ENCODE results near the gene RELN. TPM values are rescaled to one million over a fixed set of nuclear protein-coding genes. Genes with fewer than 3 reads are reported as not detected.

Gene RELN
- total RNA-seq, 1 experiment from 2014 or later: 0.03 TPM

DNA sequence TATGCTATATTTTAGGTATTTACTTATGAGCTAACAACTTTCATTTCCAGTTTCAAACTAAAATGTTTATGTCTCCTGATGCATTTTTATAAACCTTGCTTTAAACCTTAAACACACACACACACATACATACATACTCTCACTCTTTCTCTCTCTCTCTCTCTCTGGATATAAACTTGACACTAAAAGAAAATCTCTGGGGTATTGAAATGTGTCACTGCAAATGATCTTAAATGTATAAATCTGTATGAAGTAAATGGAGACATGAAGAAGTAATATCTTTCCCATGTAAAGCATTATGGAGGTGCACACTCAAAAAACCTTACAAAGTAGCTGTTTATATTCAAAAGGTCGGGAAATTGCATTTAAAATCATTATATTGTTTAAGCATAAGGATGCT, 37.0 kb downstream of the RELN start:
- no peak for DNase-seq (ENCODE audit: low spot score)
- in situ Hi-C loops (cut with HindIII; ENCODE audit: low sequenced_read_pairs): no loop called here

DNA sequence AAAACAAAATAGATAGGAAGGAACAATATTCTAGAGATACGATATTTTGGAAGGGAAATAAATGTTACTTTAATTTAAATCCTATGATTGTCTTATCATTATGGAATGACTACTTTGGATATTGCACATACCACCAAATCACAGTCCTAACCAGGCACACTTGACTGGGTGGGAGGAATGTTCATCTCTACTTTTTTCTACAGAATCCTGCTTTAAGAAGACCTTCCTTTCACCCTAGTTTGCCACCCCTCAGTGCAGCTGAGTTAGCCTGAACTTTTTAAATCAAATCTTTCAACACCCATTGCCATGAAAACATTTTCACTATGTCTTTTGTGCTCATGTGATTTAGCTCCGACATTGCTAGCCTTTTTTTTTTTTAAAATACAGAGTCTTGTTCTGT, 38.1 kb downstream of the RELN start:
- DNase-seq (ENCODE audit: low spot score): no peak
- in situ Hi-C loops (cut with HindIII; ENCODE audit: low sequenced_read_pairs): no loop called here

DNA sequence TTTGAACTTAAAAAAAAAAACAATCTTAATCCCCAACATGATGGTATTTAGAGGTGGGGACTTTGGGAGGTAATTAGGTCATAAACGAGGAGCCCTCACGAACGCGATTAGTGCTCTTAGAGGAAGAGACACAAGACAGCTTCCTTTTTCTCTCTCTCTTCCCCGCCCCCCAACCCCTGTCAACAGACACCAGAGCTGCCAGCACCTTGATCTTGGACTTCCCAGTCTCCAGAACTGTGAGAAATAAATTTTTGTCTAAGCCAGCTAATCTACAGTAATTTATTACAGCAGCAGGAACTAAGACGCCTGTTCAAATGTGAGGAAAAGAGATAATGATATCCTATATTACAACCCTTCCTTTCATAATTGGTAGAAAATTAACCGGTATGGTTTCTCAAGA, 40.1 kb downstream of the RELN start:
- in situ Hi-C loops (cut with HindIII; ENCODE audit: low sequenced_read_pairs): no loop called here

DNA sequence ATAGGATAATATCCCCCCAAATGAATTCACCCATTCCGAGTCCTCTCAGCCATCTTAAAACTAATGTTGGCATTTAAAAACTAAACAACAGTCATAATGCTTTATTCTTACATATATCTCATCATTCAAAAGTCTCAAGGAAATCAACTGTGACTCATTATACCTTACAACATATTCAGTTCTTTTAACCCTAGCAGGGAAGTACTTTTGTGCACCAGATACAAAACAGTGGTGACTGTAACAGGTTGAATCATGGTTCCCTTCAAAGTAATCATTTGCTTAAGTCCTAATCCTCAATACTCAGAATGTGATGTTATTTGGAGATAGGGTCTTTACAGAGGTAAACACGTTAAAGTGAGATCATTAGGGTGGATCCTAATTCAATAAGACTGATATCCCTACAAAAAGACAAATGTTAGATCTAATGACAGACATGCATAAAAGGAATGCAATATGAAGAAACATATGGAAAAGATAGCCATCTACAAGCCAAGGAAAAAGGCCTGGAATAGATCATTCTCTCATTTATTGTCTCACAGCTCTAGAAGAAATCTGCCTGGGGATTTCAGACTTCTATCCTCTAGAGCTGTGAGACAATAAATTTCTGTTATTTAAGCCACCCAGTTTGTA, 42.3 kb downstream of the RELN start:
- in situ Hi-C loops (cut with HindIII; ENCODE audit: low sequenced_read_pairs): no loop called here
- DNase-seq (ENCODE audit: low spot score): no peak

More for the DNA sequence above, 40.1 kb downstream of the RELN start:
- DNase-seq (ENCODE audit: low spot score): no peak

DNA sequence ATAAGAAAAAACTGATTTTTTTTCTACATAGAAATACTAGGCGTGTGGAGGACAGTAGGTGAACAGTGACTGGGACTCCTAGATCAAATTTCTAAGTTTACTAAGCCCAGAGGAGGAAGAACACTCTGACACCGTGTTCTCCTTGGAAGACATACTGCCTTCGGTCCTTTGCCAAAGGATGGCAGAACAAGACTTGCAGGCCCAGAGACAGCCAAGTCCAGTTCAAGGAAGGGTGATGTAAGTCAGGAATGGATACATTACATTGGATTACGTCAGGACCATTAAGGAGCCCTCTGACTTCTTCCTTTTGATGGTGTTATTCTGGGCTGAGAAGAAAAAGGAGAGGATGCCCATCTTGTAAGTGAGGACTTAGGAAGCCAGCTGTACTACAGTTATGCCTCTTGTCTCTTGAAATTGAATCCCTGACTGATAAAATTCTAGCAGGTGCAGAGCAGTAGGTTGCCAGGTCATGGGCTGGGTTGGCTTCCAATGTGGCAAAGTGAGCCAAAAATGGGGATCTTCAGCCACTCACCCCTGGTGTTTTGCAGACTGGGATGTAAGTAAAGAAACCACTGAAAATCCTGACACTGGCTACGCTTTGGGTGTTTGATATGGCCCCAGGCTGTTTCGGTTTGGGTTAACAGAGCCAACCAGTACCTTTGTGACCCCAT, 45.1 kb downstream of the RELN start:
- in situ Hi-C loops (cut with HindIII; ENCODE audit: low sequenced_read_pairs): no loop called here
- peak; percentile 92 for DNase-seq (ENCODE audit: low spot score)

DNA sequence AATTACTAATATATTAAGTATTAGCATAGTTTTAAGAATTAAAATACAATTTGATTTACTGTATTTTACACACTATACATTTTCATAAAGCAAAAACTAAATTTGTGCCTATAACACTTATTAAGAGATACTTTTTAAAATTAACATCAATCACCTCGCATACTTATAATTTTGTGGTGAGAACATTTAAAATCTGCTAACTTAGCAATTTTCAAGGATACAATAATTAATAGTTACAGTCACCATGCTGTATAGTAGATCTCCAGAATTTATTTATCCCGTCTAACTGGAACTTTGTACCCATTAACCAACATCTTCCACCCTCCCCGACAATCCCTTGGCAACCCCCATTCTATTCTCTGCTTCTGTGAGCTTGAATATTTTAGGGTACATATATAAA, 47.5 kb downstream of the RELN start:
- in situ Hi-C loops (cut with HindIII; ENCODE audit: low sequenced_read_pairs): no loop called here

DNA sequence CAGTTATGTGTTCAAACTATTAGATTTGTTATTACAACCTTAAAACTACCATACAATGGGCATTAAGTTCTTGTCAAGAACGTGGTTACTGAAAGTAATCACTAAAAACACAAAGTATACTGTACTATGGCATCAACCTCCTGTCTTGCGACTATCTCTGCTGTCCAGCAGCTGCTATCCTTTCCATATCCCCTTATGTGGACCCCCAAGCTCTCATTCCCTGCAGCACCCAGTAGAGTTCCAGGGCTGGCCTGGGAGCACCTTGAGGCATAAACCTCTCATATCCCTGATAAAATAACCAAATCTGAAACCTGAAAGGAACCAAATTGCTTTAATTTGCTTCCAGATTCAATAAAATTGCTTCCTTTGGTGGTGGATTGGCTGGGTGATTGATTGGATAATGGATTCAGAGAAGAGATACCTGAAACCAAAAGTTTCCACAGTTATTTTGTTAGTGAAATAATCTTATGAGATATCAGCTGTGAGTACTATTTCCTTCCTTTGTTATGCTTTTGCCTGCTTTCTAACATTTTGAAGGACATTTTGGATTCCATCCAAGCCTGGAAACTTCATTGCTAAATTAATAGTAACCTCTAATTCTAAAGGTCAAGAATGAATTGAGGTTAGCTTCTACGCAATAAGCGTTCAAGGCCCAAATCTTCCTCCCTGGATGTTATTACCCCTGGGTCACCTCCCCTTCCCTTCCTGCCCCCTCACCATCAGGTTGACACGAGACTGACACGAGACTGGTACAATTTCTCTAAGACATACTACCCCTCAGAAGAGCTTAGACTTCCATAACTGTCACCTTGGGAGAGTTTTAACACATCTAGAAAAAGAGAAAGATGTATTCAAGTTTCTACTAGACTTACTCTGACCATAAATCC, 48.8 kb downstream of the RELN start:
- in situ Hi-C loops (cut with HindIII; ENCODE audit: low sequenced_read_pairs): no loop called here
- DNase-seq (ENCODE audit: low spot score): no peak

More for the DNA sequence above, 47.5 kb downstream of the RELN start:
- DNase-seq (ENCODE audit: low spot score): no peak

DNA sequence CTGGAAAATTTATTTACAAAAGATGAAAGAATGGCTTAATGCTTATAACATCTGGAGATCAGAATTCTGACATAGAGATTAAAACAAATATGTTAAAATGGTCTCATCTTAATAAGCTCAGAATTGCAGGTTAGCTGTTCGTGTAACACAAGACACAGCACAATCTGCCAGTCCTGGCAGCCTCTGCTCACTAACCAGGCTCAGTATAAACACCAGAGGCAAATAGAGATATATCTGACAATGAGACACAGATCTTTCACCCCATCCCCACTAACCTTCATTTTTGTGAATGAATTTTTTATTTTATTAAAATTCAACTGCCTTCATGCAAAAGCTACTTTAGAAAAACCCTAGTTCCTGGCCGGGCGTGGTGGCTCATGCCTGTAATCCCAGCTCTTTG, 51.8 kb downstream of the RELN start:
- in situ Hi-C loops (cut with HindIII; ENCODE audit: low sequenced_read_pairs): no loop called here
- DNase-seq (ENCODE audit: low spot score): peak; percentile 76

DNA sequence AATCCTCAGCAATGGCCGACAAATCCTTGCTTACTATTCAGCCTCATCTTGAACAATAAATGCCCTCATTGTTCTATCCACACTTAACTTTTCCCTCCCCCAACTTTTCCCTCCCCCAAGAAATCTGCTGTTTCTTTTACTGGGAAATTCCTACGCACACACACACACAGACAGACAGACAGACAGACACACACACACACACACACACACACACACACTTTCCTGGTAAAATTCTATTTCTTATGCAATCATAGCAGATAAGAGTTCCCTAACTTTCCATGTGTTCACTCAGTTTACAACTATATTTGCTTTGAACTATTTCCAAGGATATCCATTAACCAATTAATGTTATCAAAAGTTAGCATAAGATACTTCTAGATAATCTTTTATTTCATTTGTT, 52.9 kb downstream of the RELN start:
- in situ Hi-C loops (cut with HindIII; ENCODE audit: low sequenced_read_pairs): no loop called here
- DNase-seq (ENCODE audit: low spot score): no peak

DNA sequence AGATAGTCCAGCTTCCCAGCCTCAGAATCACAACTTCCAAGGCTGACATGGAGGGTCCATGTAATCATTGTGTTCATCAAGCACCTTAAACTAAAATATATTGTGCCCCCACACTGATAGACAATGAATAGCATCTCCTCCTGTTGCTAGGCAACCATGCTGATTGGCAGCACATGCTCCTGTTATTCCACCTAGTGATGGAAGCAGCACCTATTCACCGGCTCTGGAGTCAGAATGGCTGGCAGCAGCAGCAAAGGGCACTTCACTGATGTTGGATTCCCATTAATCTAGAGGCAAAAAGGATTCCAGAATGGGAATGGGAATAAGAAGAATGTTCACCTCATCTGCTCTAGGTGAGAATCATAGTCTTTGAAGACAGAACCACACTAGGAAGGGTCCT, 55.0 kb downstream of the RELN start:
- no peak for DNase-seq (ENCODE audit: low spot score)
- in situ Hi-C loops (cut with HindIII; ENCODE audit: low sequenced_read_pairs): no loop called here

DNA sequence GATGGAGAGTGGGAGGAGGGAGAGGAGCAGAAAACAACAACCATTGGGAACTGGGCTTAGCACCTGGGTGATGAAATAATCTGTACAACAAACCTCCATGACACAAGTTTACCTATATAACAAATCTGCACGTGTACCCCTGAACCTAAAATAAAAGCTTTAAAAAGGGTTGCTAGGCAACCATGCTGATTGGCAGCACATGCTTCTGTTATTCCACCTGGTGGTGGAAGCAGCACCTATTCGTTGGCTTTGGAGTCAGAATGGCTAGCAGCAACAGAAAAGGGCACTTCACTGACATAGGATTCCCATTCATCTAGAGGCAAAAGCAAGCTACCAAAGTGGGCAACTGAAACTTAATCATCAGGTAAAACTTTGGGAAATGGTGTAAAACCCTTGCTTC, 57.1 kb downstream of the RELN start:
- in situ Hi-C loops (cut with HindIII; ENCODE audit: low sequenced_read_pairs): no loop called here
- no peak for DNase-seq (ENCODE audit: low spot score)

DNA sequence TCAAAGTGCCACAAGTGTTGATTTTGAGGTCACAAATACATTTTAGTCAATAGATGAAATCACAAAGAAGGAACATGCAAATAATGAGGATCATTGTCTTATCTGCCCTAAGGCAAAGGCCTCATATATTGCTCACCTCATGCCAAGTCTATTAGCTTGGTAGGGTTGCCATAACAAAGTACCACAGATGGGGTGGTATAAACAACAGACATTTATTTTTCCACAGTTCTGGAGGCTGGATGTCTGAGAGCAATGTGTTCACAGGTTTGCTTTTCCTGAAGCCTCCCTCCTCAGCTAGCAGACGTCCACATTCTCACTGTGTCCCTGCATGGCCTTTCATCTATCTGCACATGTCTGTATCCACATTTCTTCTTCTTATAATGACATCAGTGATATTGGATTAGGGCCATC, 59.6 kb downstream of the RELN start:
- in situ Hi-C loops (cut with HindIII; ENCODE audit: low sequenced_read_pairs): no loop called here
- DNase-seq (ENCODE audit: low spot score): peak; percentile 63

DNA sequence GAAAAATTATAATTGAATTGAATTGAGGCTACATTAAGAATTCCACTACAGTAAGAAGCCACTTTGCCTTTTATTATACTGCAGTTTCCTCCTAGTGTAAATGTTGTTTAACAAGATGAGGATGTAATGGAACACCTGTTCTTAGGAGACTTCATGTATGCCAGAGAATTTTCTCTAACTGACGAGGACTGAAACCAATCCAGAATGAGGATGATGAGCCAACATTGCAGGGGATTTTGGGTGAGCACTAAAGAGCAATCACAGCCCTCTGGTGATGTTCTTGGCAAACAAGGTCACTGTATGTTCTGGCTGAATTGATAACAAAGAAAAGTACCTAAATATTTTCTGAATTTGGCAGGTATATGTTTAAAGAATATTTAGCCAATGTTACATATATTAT, 60.9 kb downstream of the RELN start:
- in situ Hi-C loops (cut with HindIII; ENCODE audit: low sequenced_read_pairs): no loop called here

DNA sequence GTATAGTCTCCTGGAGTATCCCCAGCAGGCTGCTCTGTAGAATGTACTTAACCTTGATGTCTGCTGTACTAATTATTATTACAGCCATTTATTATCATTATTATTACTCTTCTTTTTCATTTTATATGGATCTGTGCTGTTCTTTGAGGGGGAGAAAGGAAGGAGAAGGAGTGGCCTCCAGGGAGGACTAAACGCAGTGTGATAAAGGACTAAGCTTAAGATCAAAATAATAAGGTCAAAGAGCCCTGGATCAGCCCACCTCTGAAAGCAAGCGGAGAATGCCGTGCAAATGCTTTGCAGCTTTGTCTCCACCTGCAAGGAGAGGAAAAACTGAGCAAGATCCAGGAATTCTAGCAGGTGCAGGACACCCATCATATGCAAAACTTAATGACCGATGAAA, 65.3 kb downstream of the RELN start:
- no peak for DNase-seq (ENCODE audit: low spot score)
- in situ Hi-C loops (cut with HindIII; ENCODE audit: low sequenced_read_pairs): no loop called here

More for the DNA sequence above, 60.9 kb downstream of the RELN start:
- DNase-seq (ENCODE audit: low spot score): peak; percentile 78

DNA sequence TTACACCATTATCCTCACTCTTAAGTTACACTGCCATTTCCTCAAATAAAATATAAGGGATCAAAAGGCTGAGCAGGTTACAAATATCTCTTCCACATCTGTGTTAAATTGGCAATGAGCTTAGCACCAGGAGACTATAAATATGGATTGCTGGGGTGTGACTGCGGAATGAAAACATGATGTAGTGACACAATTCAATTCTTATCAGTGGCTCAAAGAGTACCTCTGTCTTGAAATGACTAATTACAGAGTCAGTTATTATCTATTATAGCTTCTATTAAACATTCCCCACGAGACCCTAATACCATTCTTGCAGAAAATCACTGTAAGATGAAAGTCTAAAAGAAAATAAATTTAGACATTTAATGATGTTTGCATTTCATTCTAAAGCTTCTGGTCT, 67.1 kb downstream of the RELN start:
- no peak for DNase-seq (ENCODE audit: low spot score)
- in situ Hi-C loops (cut with HindIII; ENCODE audit: low sequenced_read_pairs): no loop called here

DNA sequence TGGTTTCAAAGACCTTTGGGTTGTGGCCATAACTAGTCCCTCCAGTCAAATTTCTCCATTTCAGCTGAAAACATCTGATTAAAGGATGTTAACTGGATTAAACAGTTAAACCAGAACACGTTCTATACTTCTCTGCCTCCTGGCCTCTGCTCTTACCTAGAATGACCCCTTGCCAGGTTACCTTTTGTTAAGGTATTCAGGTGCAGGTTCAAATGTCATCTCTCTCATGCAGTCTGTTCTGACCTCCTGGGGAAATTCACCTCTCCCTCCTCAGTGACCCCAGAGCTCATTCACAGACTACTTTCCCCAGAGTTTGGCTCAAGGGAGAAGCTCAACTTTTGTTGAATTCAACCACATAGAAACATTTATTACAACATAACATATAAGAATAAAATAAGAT, 67.8 kb downstream of the RELN start:
- in situ Hi-C loops (cut with HindIII; ENCODE audit: low sequenced_read_pairs): no loop called here
- no peak for DNase-seq (ENCODE audit: low spot score)

DNA sequence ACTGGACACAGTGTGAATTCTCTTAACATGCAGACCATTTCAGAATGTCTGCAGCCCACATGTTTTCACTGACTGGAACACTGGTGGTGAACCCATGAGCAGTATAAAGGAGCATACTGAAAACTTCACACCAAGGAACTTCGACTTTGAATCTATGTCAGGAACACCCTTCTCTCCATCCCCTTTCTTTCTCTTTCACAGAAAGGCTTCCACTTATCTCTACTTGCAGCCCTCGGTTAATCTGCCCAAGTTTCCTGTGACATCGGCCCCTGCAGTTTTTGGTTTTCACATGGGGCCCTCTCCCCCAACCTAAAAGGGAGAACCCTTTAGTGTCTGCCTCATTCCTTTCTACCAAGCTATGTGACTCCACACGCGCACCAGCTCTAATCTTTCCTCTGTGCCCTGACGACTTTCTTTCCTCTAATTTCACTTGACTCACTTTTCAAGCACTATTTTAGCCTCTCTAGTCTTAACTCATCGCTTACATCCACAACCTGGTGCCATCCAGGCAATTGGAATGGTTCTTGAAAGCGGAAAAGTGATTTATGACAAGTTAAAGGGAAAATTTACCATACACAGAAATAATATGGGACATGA, 70.1 kb downstream of the RELN start:
- DNase-seq (ENCODE audit: low spot score): no peak
- in situ Hi-C loops (cut with HindIII; ENCODE audit: low sequenced_read_pairs): no loop called here

DNA sequence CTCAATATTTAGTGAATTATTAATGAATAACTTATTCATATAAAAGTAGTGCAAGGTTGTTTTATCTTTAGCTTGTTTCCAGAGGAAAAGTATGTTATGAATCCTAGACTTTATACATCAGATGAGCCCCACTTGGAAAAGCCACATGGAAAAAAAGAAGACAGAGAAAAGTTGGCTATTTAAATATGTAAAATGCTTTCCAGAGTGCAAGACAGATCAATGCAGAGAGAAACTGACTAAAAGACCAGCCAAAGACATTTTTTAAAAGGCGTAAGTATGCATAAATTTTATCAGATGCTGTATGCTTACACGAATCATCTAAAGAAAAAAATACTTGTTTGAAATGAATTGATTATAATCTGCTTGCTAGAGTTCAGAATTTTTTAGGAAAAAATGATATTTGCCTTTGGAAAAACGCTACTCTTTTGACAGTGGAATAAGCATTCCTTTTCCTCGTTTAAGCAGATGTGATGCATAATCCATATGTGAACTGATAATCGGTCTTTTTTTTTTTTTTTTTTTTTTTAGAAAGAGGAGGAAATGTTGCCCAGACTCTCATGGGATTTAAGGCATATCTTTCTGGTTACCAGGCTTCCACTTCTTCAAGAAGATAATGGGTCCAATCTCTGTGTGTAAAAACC, 70.7 kb downstream of the RELN start:
- no peak for DNase-seq (ENCODE audit: low spot score)
- in situ Hi-C loops (cut with HindIII; ENCODE audit: low sequenced_read_pairs): no loop called here

DNA sequence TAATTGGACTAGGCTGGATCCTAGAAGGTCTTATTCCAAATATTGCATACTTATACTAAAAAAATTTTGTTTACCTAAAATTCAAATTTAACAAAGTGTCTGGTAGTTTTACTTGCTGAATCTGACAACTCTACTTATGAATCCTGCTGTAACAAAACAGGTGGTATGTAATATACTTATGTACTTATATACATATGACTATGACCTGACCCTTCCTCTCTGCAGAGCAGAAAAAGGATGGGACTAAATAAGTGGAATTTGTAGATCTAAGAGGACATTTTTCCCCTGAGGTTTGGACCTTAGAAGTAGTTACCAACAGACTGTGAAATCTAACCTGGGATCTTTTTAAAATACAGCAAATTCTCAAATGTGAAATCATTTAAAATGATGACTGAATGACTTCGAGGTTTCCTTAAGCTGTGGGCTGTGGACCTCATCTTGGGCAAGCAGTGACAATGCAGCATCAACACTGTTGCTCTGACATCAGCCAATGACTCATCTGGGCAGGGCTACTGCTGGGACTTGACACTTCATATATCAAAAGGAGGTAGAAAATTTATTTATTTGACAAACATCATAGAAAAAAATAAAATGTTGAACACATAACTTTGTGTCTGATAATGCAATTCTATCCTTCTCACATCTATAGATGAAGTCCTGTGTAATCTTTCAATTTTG, 73.6 kb downstream of the RELN start:
- in situ Hi-C loops (cut with HindIII; ENCODE audit: low sequenced_read_pairs): no loop called here
- DNase-seq (ENCODE audit: low spot score): no peak

Measured in G401 (cell line).